ENCODE results near the gene YTHDC2. TPM values are rescaled to one million over a fixed set of nuclear protein-coding genes. Genes with fewer than 3 reads are reported as not detected.

The YTHDC2 gene
- total RNA-seq, 6 experiments from 2014 or later, result 12.2 to 18.3 (median 15.7) TPM

DNA sequence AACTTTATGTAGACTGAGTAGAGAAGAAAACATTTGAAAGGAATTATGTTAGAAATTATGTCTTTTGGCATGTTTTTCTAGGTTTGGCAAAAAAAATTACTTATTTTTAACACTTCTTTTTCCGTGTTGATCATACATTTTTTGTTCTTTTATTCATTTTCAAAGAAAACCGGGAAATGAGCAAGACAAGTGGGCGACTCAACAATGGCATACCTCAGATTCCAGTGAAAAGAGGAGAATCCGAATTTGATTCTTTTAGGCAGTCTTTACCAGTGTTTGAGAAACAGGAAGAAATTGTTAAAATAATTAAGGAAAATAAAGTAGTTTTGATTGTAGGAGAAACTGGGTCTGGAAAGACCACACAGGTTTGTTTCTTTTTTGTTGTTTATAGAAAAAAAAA, 12.9 kb downstream of the YTHDC2 start:
- ATAC-seq (no peak), DNase-seq (no peak)
- H3K27me3 ChIP-seq, result no peaks in the 10 kb centered on the region
- no peaks in the 10 kb centered on the region for H3K36me3 ChIP-seq
- TF ChIP-seq, protein P1, sequence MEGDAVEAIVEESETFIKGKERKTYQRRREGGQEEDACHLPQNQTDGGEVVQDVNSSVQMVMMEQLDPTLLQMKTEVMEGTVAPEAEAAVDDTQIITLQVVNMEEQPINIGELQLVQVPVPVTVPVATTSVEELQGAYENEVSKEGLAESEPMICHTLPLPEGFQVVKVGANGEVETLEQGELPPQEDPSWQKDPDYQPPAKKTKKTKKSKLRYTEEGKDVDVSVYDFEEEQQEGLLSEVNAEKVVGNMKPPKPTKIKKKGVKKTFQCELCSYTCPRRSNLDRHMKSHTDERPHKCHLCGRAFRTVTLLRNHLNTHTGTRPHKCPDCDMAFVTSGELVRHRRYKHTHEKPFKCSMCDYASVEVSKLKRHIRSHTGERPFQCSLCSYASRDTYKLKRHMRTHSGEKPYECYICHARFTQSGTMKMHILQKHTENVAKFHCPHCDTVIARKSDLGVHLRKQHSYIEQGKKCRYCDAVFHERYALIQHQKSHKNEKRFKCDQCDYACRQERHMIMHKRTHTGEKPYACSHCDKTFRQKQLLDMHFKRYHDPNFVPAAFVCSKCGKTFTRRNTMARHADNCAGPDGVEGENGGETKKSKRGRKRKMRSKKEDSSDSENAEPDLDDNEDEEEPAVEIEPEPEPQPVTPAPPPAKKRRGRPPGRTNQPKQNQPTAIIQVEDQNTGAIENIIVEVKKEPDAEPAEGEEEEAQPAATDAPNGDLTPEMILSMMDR (IDR thresholded peaks at IDR 0.05), result no peak
- no peak for TF ChIP-seq POLR2A (IDR thresholded peaks at IDR 0.05)
- peaks cover 0 to 5% (median 0%) of the 10 kb centered on the region in 4 donors for H3K4me1 ChIP-seq
- no peaks in the 10 kb centered on the region for H3K9me3 ChIP-seq
- no peak overlapping the region for H3K4me3 ChIP-seq
- whole genome bisulfite sequencing (ENCODE audit: insufficient coverage, low coverage, low lambda C conversion rate, missing lambda C conversion rate), result 96% methylated on average over 4 of the region's 4 CpGs
- no peak overlapping the region for H3K27ac ChIP-seq
- intact Hi-C loops (cut with DNase I), result no loop called here

DNA sequence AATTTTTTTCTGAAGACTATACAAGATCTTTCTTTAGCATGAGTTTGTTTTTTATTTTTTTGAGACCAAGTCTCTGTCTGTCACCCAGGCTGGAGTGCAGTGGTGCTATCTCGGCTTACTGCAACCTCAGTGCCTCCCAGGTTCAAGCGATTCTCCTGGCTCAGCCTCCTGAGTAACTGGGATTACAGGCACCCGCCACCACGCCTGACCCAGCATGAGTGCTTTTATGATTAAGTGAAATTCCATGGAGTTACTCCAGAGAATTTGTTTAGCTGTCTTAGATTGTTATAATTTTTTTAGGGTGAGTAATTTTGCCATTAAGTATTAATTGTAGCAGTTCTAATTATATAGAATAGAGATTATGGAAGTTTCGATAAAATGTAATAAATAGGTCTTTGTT, 14.3 kb downstream of the YTHDC2 start:
- Histone ChIP-seq H3K27ac (no peak overlapping the region), H3K4me1 (no peaks in the 10 kb centered on the region), H3K27me3 (no peaks in the 10 kb centered on the region), H3K4me3 (no peak overlapping the region), H3K9me3 (no peaks in the 10 kb centered on the region), H3K36me3 (no peaks in the 10 kb centered on the region)
- no peak for TF ChIP-seq POLR2A (IDR thresholded peaks at IDR 0.05)
- TF ChIP-seq, protein P1 (IDR thresholded peaks at IDR 0.05), result no peak
- DNase-seq (no peak), ATAC-seq (no peak)
- intact Hi-C loops (cut with DNase I), result no loop called here
- WGBS (ENCODE audit: insufficient coverage, low coverage, low lambda C conversion rate, missing lambda C conversion rate), result 92% methylated on average over 5 of the region's 5 CpGs

DNA sequence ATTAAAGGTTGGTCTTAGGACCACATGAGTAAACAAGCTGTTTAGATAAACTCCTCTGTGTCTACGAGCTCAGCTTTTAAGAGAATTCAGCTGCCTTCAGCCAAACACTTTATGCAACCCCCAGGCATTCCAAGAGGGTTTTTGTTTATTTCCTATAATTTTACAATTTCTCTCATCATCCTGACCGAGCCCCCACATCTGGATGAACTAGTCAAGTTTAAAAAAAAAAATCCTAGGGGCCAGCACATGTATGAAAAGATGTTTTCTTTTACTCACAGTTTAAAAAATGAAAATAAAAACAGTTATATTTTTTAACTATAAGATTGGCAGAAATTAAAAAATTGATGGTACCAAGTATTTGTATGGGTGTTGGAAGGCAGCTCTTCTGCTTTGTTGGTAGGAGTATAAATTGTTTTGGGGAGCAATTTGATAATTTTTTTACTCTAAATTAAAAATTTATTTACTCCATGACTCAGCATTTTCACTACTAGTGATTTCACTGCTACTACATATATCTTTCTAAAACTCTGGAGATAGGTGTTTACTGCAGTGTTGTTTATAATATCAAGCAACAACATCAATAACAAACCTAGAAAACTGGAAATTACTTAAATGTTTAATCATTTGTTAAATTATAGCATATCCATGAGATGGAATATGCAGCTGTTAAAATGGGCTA, 18.1 kb downstream of the YTHDC2 start:
- H3K4me1 ChIP-seq, result no peaks in the 10 kb centered on the region
- no peak overlapping the region for H3K27ac ChIP-seq
- 96% methylated on average over 2 of the region's 2 CpGs for WGBS (ENCODE audit: insufficient coverage, low coverage, low lambda C conversion rate, missing lambda C conversion rate)
- ATAC-seq, result no peak
- DNase-seq, result no peak
- TF ChIP-seq POLR2A (IDR thresholded peaks at IDR 0.05), result no peak
- no peaks in the 10 kb centered on the region for H3K9me3 ChIP-seq
- H3K4me3 ChIP-seq, result no peak overlapping the region
- no peaks in the 10 kb centered on the region for H3K27me3 ChIP-seq
- peaks cover 0 to 8% (median 0%) of the 10 kb centered on the region in 4 donors for H3K36me3 ChIP-seq
- intact Hi-C loops (cut with DNase I), result no loop called here

DNA sequence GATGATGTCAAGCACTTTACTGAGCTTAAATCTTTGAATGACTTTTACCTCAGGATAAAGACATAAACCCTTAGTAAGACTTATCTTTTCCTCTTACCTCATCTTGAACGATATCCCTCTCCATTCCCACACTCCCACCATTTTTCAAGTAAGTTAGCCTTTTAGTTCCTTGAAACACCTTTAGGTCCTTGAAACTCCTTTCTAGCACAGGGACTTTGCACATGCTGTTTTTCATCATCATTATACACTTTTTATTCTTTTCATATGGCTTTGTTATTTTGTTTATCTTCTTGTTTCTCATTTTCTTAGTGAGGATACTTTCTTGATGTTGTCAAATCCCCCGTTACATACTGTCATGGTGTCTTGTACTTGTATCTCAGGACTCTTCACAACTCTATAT, 24.8 kb downstream of the YTHDC2 start:
- H3K4me1 ChIP-seq, result no peaks in the 10 kb centered on the region
- no peaks in the 10 kb centered on the region for H3K27me3 ChIP-seq

DNA sequence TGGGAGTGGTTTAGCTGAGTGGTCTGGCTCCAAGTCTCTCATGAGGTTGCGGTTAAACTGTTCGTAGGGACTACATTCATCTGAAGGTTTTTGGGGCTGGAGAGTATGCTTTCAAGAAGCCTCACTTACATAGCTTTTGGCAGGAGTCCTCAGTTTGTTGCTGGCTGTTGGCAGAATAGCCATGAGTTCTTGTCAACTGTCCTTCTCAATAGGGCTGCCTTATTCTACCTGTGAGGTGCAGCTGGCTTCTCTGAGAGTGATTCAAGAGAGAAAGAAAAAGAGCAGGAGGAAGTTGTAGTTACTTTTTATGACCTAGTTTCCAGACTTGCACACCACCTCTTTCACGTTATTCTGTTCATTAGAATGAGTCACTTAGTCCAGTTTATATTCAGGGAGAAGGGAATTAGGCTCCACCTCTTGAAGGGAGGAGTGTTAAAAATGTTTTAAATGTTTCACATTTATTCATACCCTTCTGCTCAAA, 33.2 kb downstream of the YTHDC2 start:
- Histone ChIP-seq H3K27ac (no peak overlapping the region), H3K4me3 (no peak overlapping the region), H3K9me3 (no peaks in the 10 kb centered on the region), H3K4me1 (no peaks in the 10 kb centered on the region), H3K27me3 (no peaks in the 10 kb centered on the region), H3K36me3 (peaks cover 0 to 26% (median 3%) of the 10 kb centered on the region in 4 donors)
- intact Hi-C loops (cut with DNase I), result no loop called here
- no peak for TF ChIP-seq POLR2A (IDR thresholded peaks at IDR 0.05)
- TF ChIP-seq, protein P1 (IDR thresholded peaks at IDR 0.05), result no peak
- DNase-seq (no peak), ATAC-seq (peak in 1 of 4 donors; percentile 31)
- WGBS (ENCODE audit: insufficient coverage, low coverage, low lambda C conversion rate, missing lambda C conversion rate), result 91% methylated on average over 3 of the region's 3 CpGs

More for the DNA sequence above, 24.8 kb downstream of the YTHDC2 start:
- H3K27ac ChIP-seq, result no peak overlapping the region
- peaks cover 0 to 27% (median 2%) of the 10 kb centered on the region in 4 donors for H3K36me3 ChIP-seq
- TF ChIP-seq, protein P1 (IDR thresholded peaks at IDR 0.05), result no peak
- TF ChIP-seq POLR2A (IDR thresholded peaks at IDR 0.05), result no peak
- DNase-seq, result no peak
- intact Hi-C loops (cut with DNase I), result no loop called here
- ATAC-seq, result no peak
- WGBS (ENCODE audit: insufficient coverage, low coverage, low lambda C conversion rate, missing lambda C conversion rate), result 96% methylated on average over 2 of the region's 2 CpGs
- H3K4me3 ChIP-seq, result no peak overlapping the region
- no peaks in the 10 kb centered on the region for H3K9me3 ChIP-seq
